PFSK-1 (cell line): ENCODE data around the gene NDUFA12.

Source experiments
- FOXP2 ChIP-seq: optimal IDR thresholded peaks from 2 replicates; pipeline ENCODE3; 2011; ENCODE audit warnings: borderline replicate concordance, control low read depth, inconsistent platforms; ENCODE audit not compliant: insufficient read depth; ENCODE audit errors: extremely low read length, extremely low read depth
- POLR2AphosphoS5 ChIP-seq: IDR thresholded peaks from 2 replicates; pipeline ENCODE4 v1.6.1; 2012; ENCODE audit warnings: low read depth, mild to moderate bottlenecking, control low read depth, low read length, moderate library complexity
- SIN3A ChIP-seq: IDR thresholded peaks from 2 replicates; pipeline ENCODE4 v1.6.1; 2012; ENCODE audit warnings: mild to moderate bottlenecking, low read length, moderate library complexity, borderline replicate concordance; ENCODE audit not compliant: insufficient read depth
- TAF1 ChIP-seq: IDR thresholded peaks from 2 replicates; pipeline ENCODE4 v1.6.1; 2012; ENCODE audit warnings: low read length, control low read depth, borderline replicate concordance; ENCODE audit not compliant: insufficient read depth
- TF ChIP-seq, protein P1 (sequence below), 2 experiments: IDR thresholded peaks; 2 replicates each; pipeline versions ENCODE4 v1.6.1 to v1.8.0; 2011 to 2012; ENCODE audit warnings: low read depth in 2 of 2, low read length in 2 of 2, control low read depth in 1 of 2, inconsistent platforms in 1 of 2, mild to moderate bottlenecking in 1 of 2, moderate library complexity in 1 of 2; ENCODE audit not compliant: insufficient read depth in 1 of 2

The NDUFA12 gene

DNA sequence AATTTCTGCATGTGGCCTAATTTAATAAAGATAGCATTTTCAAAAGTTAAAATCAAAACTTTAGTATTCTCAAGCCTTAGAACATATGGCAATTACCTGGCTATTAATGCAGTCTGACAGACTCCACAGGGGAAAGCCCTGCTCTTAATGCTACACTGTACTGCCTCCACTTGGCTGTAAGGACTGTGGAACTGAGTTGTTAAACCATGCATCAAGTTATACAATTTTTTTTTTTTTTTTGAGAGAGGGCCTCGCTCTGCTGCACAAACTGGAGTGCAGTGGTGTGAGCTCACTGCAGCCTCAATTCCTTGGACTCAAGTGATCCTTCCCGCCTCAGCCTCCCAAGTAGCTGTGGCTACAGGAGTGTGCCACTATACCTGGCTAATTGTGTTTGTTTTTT lies 19.0 kb upstream of the NDUFA12 start:
- TF ChIP-seq SIN3A (no peak), FOXP2 (no peak)

DNA sequence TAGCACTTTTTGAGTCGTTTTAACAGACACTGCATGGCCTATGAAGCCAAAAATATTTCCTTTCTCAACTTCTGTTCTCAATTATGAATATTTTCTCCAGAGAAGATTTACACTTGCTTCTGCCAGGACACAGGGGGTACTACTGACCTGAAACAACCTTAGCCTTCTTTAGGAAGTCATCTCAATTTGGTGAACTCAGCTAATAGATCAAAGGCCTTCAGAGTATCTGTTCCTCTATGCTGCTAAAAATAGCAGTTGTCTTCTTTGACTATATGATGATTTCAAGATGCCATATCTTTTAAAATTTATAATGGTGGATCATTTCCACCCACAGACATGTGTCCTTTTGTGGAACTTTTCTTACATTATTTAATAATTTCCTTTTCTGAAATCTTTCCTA lies 14.0 kb upstream of the NDUFA12 start:
- TF ChIP-seq SIN3A = no peak
- TF ChIP-seq FOXP2 = no peak

DNA sequence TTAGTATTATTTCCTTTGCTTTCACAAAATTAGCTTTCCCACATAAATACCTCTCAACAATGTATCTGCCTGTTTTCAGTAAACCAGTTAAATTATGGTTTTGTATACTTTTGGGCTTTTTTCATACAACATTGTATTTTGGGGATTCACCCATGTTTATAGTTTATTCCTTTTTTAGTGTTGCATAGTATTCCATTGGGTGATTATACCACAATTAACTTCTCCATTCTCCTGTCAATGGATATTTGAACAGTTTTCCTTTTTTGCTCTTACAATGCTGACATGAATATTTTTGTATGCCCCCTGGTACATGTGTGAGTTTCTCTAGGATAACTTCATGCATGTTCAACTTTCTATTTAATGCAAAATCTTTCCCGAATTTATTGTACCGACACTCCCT lies 12.6 kb upstream of the NDUFA12 start:
- TF ChIP-seq TAF1 (no peak), SIN3A (no peak), FOXP2 (no peak), POLR2AphosphoS5 (no peak)
- TF ChIP-seq, protein P1, sequence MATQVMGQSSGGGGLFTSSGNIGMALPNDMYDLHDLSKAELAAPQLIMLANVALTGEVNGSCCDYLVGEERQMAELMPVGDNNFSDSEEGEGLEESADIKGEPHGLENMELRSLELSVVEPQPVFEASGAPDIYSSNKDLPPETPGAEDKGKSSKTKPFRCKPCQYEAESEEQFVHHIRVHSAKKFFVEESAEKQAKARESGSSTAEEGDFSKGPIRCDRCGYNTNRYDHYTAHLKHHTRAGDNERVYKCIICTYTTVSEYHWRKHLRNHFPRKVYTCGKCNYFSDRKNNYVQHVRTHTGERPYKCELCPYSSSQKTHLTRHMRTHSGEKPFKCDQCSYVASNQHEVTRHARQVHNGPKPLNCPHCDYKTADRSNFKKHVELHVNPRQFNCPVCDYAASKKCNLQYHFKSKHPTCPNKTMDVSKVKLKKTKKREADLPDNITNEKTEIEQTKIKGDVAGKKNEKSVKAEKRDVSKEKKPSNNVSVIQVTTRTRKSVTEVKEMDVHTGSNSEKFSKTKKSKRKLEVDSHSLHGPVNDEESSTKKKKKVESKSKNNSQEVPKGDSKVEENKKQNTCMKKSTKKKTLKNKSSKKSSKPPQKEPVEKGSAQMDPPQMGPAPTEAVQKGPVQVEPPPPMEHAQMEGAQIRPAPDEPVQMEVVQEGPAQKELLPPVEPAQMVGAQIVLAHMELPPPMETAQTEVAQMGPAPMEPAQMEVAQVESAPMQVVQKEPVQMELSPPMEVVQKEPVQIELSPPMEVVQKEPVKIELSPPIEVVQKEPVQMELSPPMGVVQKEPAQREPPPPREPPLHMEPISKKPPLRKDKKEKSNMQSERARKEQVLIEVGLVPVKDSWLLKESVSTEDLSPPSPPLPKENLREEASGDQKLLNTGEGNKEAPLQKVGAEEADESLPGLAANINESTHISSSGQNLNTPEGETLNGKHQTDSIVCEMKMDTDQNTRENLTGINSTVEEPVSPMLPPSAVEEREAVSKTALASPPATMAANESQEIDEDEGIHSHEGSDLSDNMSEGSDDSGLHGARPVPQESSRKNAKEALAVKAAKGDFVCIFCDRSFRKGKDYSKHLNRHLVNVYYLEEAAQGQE (IDR thresholded peaks at IDR 0.05; ENCODE audit: insufficient read depth in 1 of 2, low read depth in 2 of 2, low read length in 2 of 2) = no peak

DNA sequence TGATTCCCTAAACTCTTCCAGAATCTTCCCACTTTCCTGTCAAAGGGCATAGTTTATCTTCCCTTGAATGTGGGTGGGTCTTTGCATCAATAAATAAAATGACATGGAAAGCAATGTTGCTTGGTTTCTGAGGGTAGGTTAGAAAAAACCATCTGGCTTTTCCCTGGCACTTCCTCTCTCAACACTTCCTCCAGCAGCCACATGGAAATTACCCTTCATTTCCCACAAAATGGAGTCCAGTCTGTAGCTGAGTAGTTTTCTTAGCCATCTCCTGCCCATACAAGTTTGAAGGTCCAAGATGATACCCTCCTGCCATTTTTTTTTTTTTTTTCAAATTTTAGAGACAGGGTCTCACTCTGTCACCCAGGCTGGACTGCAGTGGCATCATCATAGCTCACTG lies 11.1 kb upstream of the NDUFA12 start:
- no peak for TF ChIP-seq POLR2AphosphoS5
- TF ChIP-seq SIN3A = no peak
- TF ChIP-seq, protein P1 (IDR thresholded peaks at IDR 0.05; ENCODE audit: insufficient read depth in 1 of 2, low read depth in 2 of 2, low read length in 2 of 2) = no peak

DNA sequence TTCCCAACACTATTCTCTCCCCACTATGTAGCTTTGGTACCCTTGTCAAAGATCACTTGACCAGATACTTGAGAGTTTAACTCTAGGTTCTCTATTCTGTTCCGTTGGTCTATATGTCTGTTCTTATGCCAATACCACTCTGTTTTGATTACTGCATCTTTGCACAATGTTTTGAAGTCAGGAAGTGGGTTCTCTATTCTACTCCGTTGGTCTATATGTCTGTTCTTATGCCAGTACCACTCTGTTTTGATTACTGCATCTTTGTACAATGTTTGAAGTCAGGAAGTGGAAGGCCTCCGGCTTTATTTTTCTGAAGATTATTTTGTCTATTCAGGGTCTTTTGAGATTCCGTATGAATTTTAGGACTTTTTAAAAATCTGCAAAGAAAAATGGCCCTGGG lies 2.7 kb upstream of the NDUFA12 start:
- TF ChIP-seq FOXP2 (no peak), TAF1 (no peak), SIN3A (no peak), POLR2AphosphoS5 (no peak)
- TF ChIP-seq, protein P1 (IDR thresholded peaks at IDR 0.05; ENCODE audit: insufficient read depth in 1 of 2, low read depth in 2 of 2, low read length in 2 of 2) = no peak

DNA sequence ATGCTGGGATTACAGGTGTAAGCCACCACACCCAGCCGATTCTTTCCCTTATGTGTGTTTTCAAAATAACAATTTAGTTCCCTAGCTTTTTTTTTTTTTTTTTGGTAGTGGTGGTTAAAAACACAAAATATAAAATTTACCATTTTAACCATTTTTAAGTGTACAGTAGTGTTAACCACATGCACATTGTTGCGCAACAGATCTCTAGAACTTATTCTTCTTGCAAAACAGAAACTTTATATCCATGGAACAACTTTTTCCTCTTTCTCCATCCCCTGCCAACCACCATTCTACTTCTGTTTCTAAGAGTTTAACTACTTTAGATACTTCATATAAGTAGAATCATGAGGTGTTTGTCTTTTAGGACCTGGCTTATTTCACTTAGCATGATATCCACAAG lies 1.1 kb upstream of the NDUFA12 start:
- TF ChIP-seq SIN3A = no peak
- TF ChIP-seq FOXP2 = no peak
- TF ChIP-seq, protein P1 (IDR thresholded peaks at IDR 0.05; ENCODE audit: insufficient read depth in 1 of 2, low read depth in 2 of 2, low read length in 2 of 2) = no peak
- no peak for TF ChIP-seq POLR2AphosphoS5
- no peak for TF ChIP-seq TAF1
